GM19035 (cell line): ENCODE results near the gene STS.
A peak's percentile ranks its signal among the peaks of the same experiment; 100 is the strongest.

Experiments
- ATAC-seq: cut with Tn5 transposase; IDR thresholded peaks from one replicate; pipeline ENCODE4 v1.9.1; 2021; ENCODE audit not compliant: unreplicated experiment

STS gene

GRCh38 chrX:7147413-7147977, at the start of gene STS:
TSS of gene STS (plus strand) at chrX:7147712. CDS start at chrX:7253200, 105,488 bp downstream.
- peak; percentile 43 for ATAC-seq

- ATAC-seq = no peak
These were observed 47.5 kb upstream of the STS start for GRCh38 chrX:7100022-7100421.

- ATAC-seq = no peak
These were observed 45.4 kb upstream of the STS start for GRCh38 chrX:7102119-7102518.

- ATAC-seq = no peak
These were observed 40.9 kb upstream of the STS start for GRCh38 chrX:7106649-7107048.

- no peak for ATAC-seq
These were observed 39.5 kb upstream of the STS start for GRCh38 chrX:7108030-7108429.

- no peak for ATAC-seq
These were observed 38.4 kb upstream of the STS start for GRCh38 chrX:7109049-7109531.

GRCh38 chrX:7109838-7110793, 37.4 kb upstream of the STS start:
- peak; percentile 80 for ATAC-seq

- ATAC-seq = peak; percentile 43
These were observed 36.7 kb upstream of the STS start for GRCh38 chrX:7110821-7111276.

- ATAC-seq = no peak
These were observed 36.0 kb upstream of the STS start for GRCh38 chrX:7111518-7111917.

GRCh38 chrX:7112071-7112470, 35.4 kb upstream of the STS start:
- ATAC-seq = no peak

GRCh38 chrX:7115557-7115956, 32.0 kb upstream of the STS start:
- peak; percentile 71 for ATAC-seq

GRCh38 chrX:7116081-7116480, 31.4 kb upstream of the STS start:
- no peak for ATAC-seq

- peak; percentile 40 for ATAC-seq
These were observed 29.9 kb upstream of the STS start for GRCh38 chrX:7117587-7117986.

- no peak for ATAC-seq
These were observed 27.3 kb upstream of the STS start for GRCh38 chrX:7119950-7120877.

GRCh38 chrX:7120878-7121219, 26.7 kb upstream of the STS start:
- ATAC-seq = no peak

GRCh38 chrX:7127056-7127455, 20.5 kb upstream of the STS start:
- ATAC-seq = no peak

- ATAC-seq = no peak
These were observed 15.9 kb upstream of the STS start for GRCh38 chrX:7131621-7132020.

- peak; percentile 80 for ATAC-seq
These were observed 15.0 kb upstream of the STS start for GRCh38 chrX:7132335-7133049.

- ATAC-seq = peak; percentile 16
These were observed 14.5 kb upstream of the STS start for GRCh38 chrX:7133050-7133440.

GRCh38 chrX:7134981-7135380, 12.5 kb upstream of the STS start:
- ATAC-seq = no peak
